ENCODE measurements around the gene CCSER1.

- TF ChIP-seq, protein P1, sequence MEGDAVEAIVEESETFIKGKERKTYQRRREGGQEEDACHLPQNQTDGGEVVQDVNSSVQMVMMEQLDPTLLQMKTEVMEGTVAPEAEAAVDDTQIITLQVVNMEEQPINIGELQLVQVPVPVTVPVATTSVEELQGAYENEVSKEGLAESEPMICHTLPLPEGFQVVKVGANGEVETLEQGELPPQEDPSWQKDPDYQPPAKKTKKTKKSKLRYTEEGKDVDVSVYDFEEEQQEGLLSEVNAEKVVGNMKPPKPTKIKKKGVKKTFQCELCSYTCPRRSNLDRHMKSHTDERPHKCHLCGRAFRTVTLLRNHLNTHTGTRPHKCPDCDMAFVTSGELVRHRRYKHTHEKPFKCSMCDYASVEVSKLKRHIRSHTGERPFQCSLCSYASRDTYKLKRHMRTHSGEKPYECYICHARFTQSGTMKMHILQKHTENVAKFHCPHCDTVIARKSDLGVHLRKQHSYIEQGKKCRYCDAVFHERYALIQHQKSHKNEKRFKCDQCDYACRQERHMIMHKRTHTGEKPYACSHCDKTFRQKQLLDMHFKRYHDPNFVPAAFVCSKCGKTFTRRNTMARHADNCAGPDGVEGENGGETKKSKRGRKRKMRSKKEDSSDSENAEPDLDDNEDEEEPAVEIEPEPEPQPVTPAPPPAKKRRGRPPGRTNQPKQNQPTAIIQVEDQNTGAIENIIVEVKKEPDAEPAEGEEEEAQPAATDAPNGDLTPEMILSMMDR (conservative IDR thresholded peaks at IDR 0.05): no peak
- TF ChIP-seq EZH2 (IDR thresholded peaks at IDR 0.05; ENCODE audit: low read depth): no peak
Measured at GRCh38 chr4:91636083-91636482, 1508.9 kb downstream of the CCSER1 start.

Data from PC-9 (cell line).